CD8-positive, alpha-beta memory T cell (primary cell): ENCODE results near the gene ZBED4. TPM values are rescaled to one million over a fixed set of nuclear protein-coding genes. Genes with fewer than 3 reads are reported as not detected.

ENCODE experiments used
- CTCF ChIA-PET: fragments of 350-600 bp; sonication (Branson Sonifier 250); formaldehyde crosslinking; loops from one replicate; lab custom pipeline; 2021; ENCODE audit warnings: antibody characterized with exemption; lab: Charles Lee
- POLR2A ChIA-PET: fragments of 350-600 bp; sonication (Branson Sonifier 250); formaldehyde crosslinking; loops from one replicate; lab custom pipeline; 2021; ENCODE audit warnings: antibody characterized with exemption; lab: Charles Lee
- DNase-seq, 5 donors: peaks; one replicate each; pipeline versions ENCODE4 v3.0.0 to v3.0.0-alpha.2; 2020 to 2022; ENCODE audit warnings: mixed read lengths in 1 of 5
- H3K27ac ChIP-seq: one replicate; pipeline ENCODE4 v1.7.0; 2013; ENCODE audit warnings: low read depth, mild to moderate bottlenecking, low read length, moderate library complexity
- H3K27me3 ChIP-seq: 2 replicates; pipeline ENCODE4 v1.7.0; 2013; ENCODE audit warnings: low read length, mild to moderate bottlenecking; ENCODE audit not compliant: insufficient read depth, poor library complexity, severe bottlenecking
- H3K36me3 ChIP-seq: 2 replicates; pipeline ENCODE4 v1.7.0; 2013; ENCODE audit warnings: mild to moderate bottlenecking, low read length, moderate library complexity; ENCODE audit not compliant: insufficient read depth
- H3K4me1 ChIP-seq: 2 replicates; pipeline ENCODE4 v1.7.0; 2013; ENCODE audit warnings: mild to moderate bottlenecking, low read length, moderate library complexity; ENCODE audit not compliant: insufficient read depth
- H3K4me3 ChIP-seq: 2 replicates; pipeline ENCODE4 v1.7.0; 2013; ENCODE audit warnings: mild to moderate bottlenecking, low read length
- H3K9me3 ChIP-seq: 2 replicates; pipeline ENCODE4 v1.7.0; 2013; ENCODE audit warnings: mild to moderate bottlenecking, low read length
- H3K27ac Mint-ChIP-seq, 8 donors: one replicate each; pipeline ENCODE4 v1.8.0; 2020 to 2021; ENCODE audit warnings: mixed read lengths in 8 of 8, mild to moderate bottlenecking in 6 of 8, inconsistent platforms in 3 of 8, moderate library complexity in 3 of 8
- H3K27me3 Mint-ChIP-seq, 2 donors: one replicate each; pipeline ENCODE4 v1.8.0; 2020 to 2021; ENCODE audit warnings: mixed read lengths in 2 of 2, mild to moderate bottlenecking in 1 of 2, moderate library complexity in 1 of 2
- H3K36me3 Mint-ChIP-seq, 3 donors: one replicate each; pipeline ENCODE4 v1.8.0; 2020 to 2021; ENCODE audit warnings: mixed read lengths in 3 of 3, inconsistent platforms in 1 of 3, mild to moderate bottlenecking in 1 of 3
- H3K4me1 Mint-ChIP-seq, 3 donors: one replicate each; pipeline ENCODE4 v1.8.0; 2020 to 2021; ENCODE audit warnings: mixed read lengths in 3 of 3, inconsistent platforms in 1 of 3, mild to moderate bottlenecking in 1 of 3
- H3K4me3 Mint-ChIP-seq, 7 donors: one replicate each; pipeline ENCODE4 v1.8.0; 2020 to 2021; ENCODE audit warnings: mixed read lengths in 7 of 7, mild to moderate bottlenecking in 6 of 7, moderate library complexity in 4 of 7, inconsistent platforms in 2 of 7
- H3K9me3 Mint-ChIP-seq, 5 donors: one replicate each; pipeline ENCODE4 v1.8.0; 2020 to 2022; ENCODE audit warnings: mixed read lengths in 5 of 5, mild to moderate bottlenecking in 3 of 5, moderate library complexity in 2 of 5, inconsistent platforms in 1 of 5
- polyA plus RNA-seq: library from polyadenylated mRNA; unstranded; fragments of 300-500 nt; fragmentation: Illumina TruSeq; gene quantifications from one replicate; pipeline ENCODE4 v1.2.3, GENCODE V29; 2021
- total RNA-seq, 2 experiments: library from RNA; stranded (reverse); gene quantifications; one replicate each; pipeline ENCODE4 v1.2.3, GENCODE V29; 2021

The ZBED4 gene
- total RNA-seq (10 to 100 TPM; 24.2 to 24.3 TPM), polyA plus RNA-seq (11.1 TPM)

GRCh38 chr22:49852898-49853894, at the start of gene ZBED4:
TSS of gene ZBED4 (plus strand) at chr22:49853844. CDS start at chr22:49883663, 29,819 bp downstream.
- Histone ChIP-seq H3K4me1 (peaks cover 34% of the 10 kb centered on the region), H3K9me3 (no peaks in the 10 kb centered on the region), H3K27ac (peak within 1 kb of the TSS; percentile 84), H3K27me3 (no peaks in the 10 kb centered on the region), H3K4me3 (peak within 1 kb of the TSS; percentile 62), H3K36me3 (no peaks in the 10 kb centered on the region)
- peaks cover 0 to 4% (median 0%) of the 10 kb centered on the region in 3 donors for H3K36me3 Mint-ChIP-seq
- ChIA-PET POLR2A (interaction anchor here (0.6 to 1.0 kb wide), 3 partner anchors 14 to 27 kb away, joined by 3 to 14 read pairs (median 4); no protein-coding TSS in a partner anchor), CTCF (interaction anchor here (0.9 to 1.3 kb wide), 2 partner anchors 14 to 17 kb away, joined by 3 to 5 read pairs; no protein-coding TSS in a partner anchor)
- peak within 1 kb of the TSS; percentile 89 to 99 (median 97) for H3K27ac Mint-ChIP-seq
- H3K27me3 Mint-ChIP-seq: peaks cover 4 to 8% of the 10 kb centered on the region in 2 donors
- H3K4me1 Mint-ChIP-seq: peaks cover 35 to 60% (median 43%) of the 10 kb centered on the region in 3 donors
- DNase-seq: peak; percentile 97 to 99 (median 98)
- peak within 1 kb of the TSS; percentile 89 to 97 (median 95) for H3K4me3 Mint-ChIP-seq
- no peaks in the 10 kb centered on the region for H3K9me3 Mint-ChIP-seq

- peaks cover 11% of the 10 kb centered on the region for H3K36me3 ChIP-seq
- POLR2A ChIA-PET: no interaction called here
- Mint-ChIP-seq H3K27ac (peak overlapping the region in 7 of 8 donors; percentile 76 to 90 (median 81)), H3K4me3 (peak overlapping the region in 5 of 7 donors; percentile 48 to 66 (median 62)), H3K36me3 (peaks cover 3 to 51% (median 6%) of the 10 kb centered on the region in 3 donors), H3K27me3 (no peaks in the 10 kb centered on the region), H3K4me1 (peaks cover 67 to 88% (median 80%) of the 10 kb centered on the region in 3 donors), H3K9me3 (no peaks in the 10 kb centered on the region)
- no peak overlapping the region for H3K4me3 ChIP-seq
- peak overlapping the region; percentile 35 for H3K27ac ChIP-seq
- DNase-seq: no peak
- peaks cover 64% of the 10 kb centered on the region for H3K4me1 ChIP-seq
- H3K27me3 ChIP-seq: no peaks in the 10 kb centered on the region
- H3K9me3 ChIP-seq: no peaks in the 10 kb centered on the region
- CTCF ChIA-PET: no interaction called here
These were observed 46.5 kb upstream of the ZBED4 start for GRCh38 chr22:49807129-49807528.

GRCh38 chr22:49807780-49808708, 45.6 kb upstream of the ZBED4 start:
- H3K27ac Mint-ChIP-seq: peak overlapping the region; percentile 66 to 90 (median 78)
- no peaks in the 10 kb centered on the region for H3K27me3 Mint-ChIP-seq
- ChIA-PET POLR2A (interaction anchor here (0.8 kb wide), 1 partner anchor 9 kb away, joined by 3 read pairs; no protein-coding TSS in a partner anchor), CTCF (no interaction called here)
- H3K4me3 Mint-ChIP-seq: peak overlapping the region; percentile 17 to 66 (median 49)
- H3K36me3 Mint-ChIP-seq: peaks cover 3 to 52% (median 6%) of the 10 kb centered on the region in 3 donors
- peak in 4 of 5 donors; percentile 28 to 72 (median 68) for DNase-seq
- Histone ChIP-seq H3K36me3 (peaks cover 7% of the 10 kb centered on the region), H3K4me1 (peaks cover 64% of the 10 kb centered on the region), H3K9me3 (no peaks in the 10 kb centered on the region), H3K27ac (peak overlapping the region; percentile 35), H3K4me3 (no peak overlapping the region), H3K27me3 (no peaks in the 10 kb centered on the region)
- peaks cover 69 to 91% (median 82%) of the 10 kb centered on the region in 3 donors for H3K4me1 Mint-ChIP-seq
- H3K9me3 Mint-ChIP-seq: no peaks in the 10 kb centered on the region

- Mint-ChIP-seq H3K9me3 (no peaks in the 10 kb centered on the region), H3K36me3 (peaks cover 3 to 50% (median 3%) of the 10 kb centered on the region in 3 donors), H3K27me3 (no peaks in the 10 kb centered on the region), H3K4me1 (peaks cover 74 to 87% (median 83%) of the 10 kb centered on the region in 3 donors), H3K4me3 (peak overlapping the region in 4 of 7 donors; percentile 4 to 58 (median 25)), H3K27ac (peak overlapping the region in 7 of 8 donors; percentile 25 to 95 (median 46))
- no peak for DNase-seq
- Histone ChIP-seq H3K9me3 (no peaks in the 10 kb centered on the region), H3K27ac (no peak overlapping the region), H3K4me3 (no peak overlapping the region), H3K4me1 (peaks cover 65% of the 10 kb centered on the region), H3K27me3 (no peaks in the 10 kb centered on the region), H3K36me3 (no peaks in the 10 kb centered on the region)
- ChIA-PET POLR2A (no interaction called here), CTCF (no interaction called here)
These were observed 43.2 kb upstream of the ZBED4 start for GRCh38 chr22:49810363-49811019.

GRCh38 chr22:49811020-49811791, 42.4 kb upstream of the ZBED4 start:
- H3K4me3 ChIP-seq: no peak overlapping the region
- H3K4me3 Mint-ChIP-seq: peak overlapping the region in 4 of 7 donors; percentile 4 to 58 (median 30)
- H3K27ac ChIP-seq: no peak overlapping the region
- peak overlapping the region in 6 of 8 donors; percentile 25 to 95 (median 50) for H3K27ac Mint-ChIP-seq
- H3K9me3 ChIP-seq: no peaks in the 10 kb centered on the region
- peaks cover 3 to 55% (median 3%) of the 10 kb centered on the region in 3 donors for H3K36me3 Mint-ChIP-seq
- peaks cover 78 to 90% (median 86%) of the 10 kb centered on the region in 3 donors for H3K4me1 Mint-ChIP-seq
- ChIA-PET CTCF (interaction anchor here (1.1 kb wide), 1 partner anchor 11 kb away, joined by 4 read pairs; no protein-coding TSS in a partner anchor), POLR2A (no interaction called here)
- H3K9me3 Mint-ChIP-seq: no peaks in the 10 kb centered on the region
- H3K36me3 ChIP-seq: no peaks in the 10 kb centered on the region
- no peaks in the 10 kb centered on the region for H3K27me3 ChIP-seq
- no peaks in the 10 kb centered on the region for H3K27me3 Mint-ChIP-seq
- DNase-seq: no peak
- peaks cover 60% of the 10 kb centered on the region for H3K4me1 ChIP-seq

DNA sequence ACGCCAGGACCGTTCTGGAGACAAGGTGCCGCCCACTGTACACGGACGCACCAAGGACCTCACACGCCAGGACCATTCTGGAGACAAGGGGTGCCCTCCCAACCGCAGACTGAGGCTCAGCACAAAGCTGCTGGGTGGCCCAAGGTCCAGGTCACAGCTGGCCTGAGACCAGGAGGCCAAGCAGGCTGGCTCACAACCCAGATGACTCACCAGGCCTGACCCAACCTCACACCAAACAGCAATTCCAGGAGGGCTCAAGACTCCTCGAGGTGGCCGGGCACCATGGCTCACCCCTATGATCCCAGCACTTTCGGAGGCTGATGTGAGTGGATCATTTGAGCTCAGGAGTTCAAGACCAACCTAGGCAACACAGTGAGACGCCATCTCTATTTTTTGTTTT, 40.8 kb upstream of the ZBED4 start:
- Mint-ChIP-seq H3K4me1 (peaks cover 80 to 90% (median 87%) of the 10 kb centered on the region in 3 donors), H3K27me3 (no peaks in the 10 kb centered on the region), H3K27ac (peak overlapping the region in 4 of 8 donors; percentile 4 to 81 (median 35)), H3K4me3 (no peak overlapping the region), H3K9me3 (no peaks in the 10 kb centered on the region), H3K36me3 (peaks cover 3 to 66% (median 10%) of the 10 kb centered on the region in 3 donors)
- Histone ChIP-seq H3K27me3 (no peaks in the 10 kb centered on the region), H3K4me1 (peaks cover 60% of the 10 kb centered on the region), H3K9me3 (no peaks in the 10 kb centered on the region), H3K36me3 (peaks cover 11% of the 10 kb centered on the region), H3K27ac (no peak overlapping the region), H3K4me3 (no peak overlapping the region)
- no peak for DNase-seq
- ChIA-PET CTCF (interaction anchor here (0.9 kb wide), 1 partner anchor 13 kb away, joined by 3 read pairs; no protein-coding TSS in a partner anchor), POLR2A (interaction anchor here (1.0 kb wide), 1 partner anchor 14 kb away, joined by 3 read pairs; no protein-coding TSS in a partner anchor)
